GM15510 (cell line): ENCODE results near the gene ZC3H14.
A peak's percentile ranks its signal among the peaks of the same experiment; 100 is the strongest.

ENCODE experiments used
- POLR2A ChIP-seq: IDR thresholded peaks from 3 replicates; pipeline ENCODE4 v1.6.1; 2011; ENCODE audit warnings: borderline replicate concordance; ENCODE audit not compliant: insufficient read length; ENCODE audit errors: extremely low read depth

Gene ZC3H14

DNA sequence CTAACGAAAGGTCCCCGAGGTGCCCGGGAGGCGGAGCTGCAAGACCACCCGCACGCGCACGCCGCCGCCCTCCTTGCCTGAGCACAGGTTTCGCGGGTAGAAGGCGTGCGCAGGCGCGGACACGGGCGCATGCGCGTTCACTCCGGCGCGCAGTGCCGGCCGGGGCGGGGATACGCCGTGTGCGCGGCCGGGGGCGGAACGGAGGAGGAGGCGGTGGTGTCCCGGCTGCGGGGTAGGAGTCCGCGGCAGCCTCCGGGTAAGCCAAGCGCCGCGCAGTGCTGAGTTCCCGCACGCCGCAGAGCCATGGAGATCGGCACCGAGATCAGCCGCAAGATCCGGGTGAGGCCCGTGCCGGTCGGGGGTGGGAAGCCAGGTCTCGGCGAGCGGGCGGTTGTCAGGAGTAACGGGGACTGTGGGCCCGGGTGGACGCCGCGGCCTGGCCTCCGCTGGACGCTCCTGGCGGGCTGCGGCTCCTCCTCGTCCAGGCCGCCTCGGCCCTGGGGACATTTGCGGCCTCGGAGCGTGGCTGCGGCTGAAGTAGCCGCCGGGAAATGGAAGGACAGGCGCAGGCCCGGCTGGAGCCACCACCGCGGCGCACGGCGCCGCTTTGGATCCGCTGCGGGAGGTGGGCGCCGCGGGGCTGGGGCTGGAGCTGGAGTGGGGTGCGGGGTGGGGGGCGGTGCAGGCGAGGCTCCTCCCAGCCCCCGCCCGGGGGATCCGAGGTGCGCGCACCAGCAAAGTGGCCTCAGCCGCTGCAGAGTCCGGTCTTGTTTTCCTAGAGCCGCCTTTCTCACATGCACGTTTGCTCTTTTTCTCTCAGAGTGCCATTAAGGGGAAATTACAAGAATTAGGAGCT lies at the start of gene ZC3H14:
Gene ZC3H14, plus strand, starts transcription at position 207 of the 856 bp plus-strand sequence. Its CDS starts 97 bp downstream, at position 304.
- peak; percentile 81 for TF ChIP-seq POLR2A

DNA sequence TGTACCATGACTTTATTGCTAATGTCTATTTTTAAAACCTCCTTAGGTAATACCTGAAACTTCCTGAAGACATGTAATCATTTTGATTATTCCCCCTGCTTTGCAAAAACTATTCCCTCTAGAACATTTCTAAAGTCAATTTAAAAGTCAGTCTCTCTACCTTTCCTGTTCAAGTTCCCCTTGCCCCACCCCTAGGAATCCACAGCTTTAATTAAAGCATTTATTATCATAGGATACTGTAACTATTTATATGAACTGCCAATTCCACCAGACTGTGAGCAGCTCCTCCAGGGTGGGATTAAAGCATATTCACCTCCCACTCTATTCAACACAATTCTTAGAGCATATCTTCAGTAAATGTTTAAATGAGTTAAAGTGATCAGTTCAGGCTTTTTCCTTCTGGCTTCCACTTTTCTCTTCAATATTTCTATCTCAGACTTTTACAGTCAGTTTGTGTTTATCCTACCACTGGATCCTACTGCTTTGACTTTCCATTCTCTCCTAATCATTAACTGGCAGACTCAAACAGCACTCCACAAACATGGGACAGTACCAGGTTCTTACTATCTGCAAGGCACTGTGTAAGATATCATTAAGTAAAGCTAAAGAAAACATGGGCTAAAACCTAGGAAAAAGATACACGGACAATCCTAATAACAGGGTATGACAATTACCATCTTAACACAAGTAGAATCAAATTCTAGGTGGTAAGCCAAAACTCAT lies 47.2 kb upstream of the ZC3H14 start:
- no peak for TF ChIP-seq POLR2A

DNA sequence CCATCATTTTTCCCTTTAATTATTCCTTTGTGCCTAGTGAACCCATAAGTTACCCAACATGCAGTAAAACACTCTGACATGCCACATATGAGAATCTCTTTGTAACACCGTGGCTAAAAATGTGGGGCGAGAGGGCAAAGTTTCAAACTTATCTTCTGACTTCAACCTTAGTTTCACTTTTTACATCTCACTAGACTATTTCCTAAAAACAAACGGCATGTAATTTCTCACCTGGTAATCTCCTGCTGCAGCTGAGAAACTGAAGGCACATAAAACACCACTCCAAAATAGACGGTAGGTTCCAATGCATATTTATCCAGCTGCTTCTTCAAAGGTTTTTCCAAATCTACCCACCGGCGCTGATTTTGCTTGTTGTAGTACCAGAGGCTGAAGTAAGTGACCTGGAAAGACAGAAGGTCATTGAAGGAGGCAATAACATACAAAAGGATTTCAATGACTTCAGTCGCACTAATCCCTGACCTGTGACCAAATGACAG lies 45.9 kb upstream of the ZC3H14 start:
- no peak for TF ChIP-seq POLR2A

DNA sequence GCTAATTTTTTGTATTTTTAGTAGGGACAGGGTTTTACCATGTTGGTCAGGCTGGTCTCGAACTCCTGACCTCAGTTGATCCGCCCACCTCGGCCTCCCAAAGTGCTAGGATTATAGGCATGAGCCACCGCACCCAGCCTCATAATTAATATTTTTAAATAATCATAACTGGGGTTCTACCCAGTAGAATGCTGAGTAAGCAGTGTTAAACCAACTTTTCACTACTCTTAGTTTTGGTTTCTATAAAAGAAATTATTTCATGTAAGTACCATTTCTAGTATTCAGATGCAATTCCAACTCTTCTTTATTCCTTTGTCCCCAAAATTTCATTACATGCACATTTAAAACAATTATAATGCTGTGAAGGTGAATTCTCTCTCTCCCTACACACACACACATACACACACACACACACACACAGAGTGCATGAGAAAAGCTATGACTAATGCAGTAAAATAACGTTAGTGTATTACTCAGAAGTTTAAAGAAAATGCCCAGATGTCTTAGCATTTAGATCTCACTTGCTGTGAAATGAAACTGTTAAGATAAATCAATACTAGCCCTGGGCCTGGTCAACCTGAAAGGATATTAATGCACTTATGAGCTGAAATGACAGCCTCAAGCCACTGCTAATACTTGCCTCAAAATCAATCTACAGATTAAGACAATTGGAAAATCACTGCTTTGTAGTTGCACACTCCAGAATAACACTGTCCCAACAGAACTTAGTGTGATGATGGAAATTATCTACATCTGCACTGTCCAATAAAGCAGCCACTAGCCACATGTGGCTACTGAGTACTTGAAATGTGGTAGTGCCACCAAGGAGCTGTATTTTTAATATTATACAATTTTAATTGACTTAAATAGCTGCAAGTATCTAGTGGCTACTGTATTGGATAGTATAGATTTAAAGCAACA lies 44.0 kb upstream of the ZC3H14 start:
- no peak for TF ChIP-seq POLR2A

GRCh38 chr14:88519907-88520306 lies 42.9 kb upstream of the ZC3H14 start:
- no peak for TF ChIP-seq POLR2A

GRCh38 chr14:88521818-88522217 lies 41.0 kb upstream of the ZC3H14 start:
- no peak for TF ChIP-seq POLR2A

GRCh38 chr14:88522393-88522792 lies 40.4 kb upstream of the ZC3H14 start:
- no peak for TF ChIP-seq POLR2A

- TF ChIP-seq POLR2A, result no peak
Measured at GRCh38 chr14:88533064-88533602, 29.7 kb upstream of the ZC3H14 start.

GRCh38 chr14:88535149-88535548 lies 27.7 kb upstream of the ZC3H14 start:
- no peak for TF ChIP-seq POLR2A

GRCh38 chr14:88535813-88536212 lies 27.0 kb upstream of the ZC3H14 start:
- TF ChIP-seq POLR2A, result no peak

GRCh38 chr14:88541324-88541723 lies 21.5 kb upstream of the ZC3H14 start:
- no peak for TF ChIP-seq POLR2A

DNA sequence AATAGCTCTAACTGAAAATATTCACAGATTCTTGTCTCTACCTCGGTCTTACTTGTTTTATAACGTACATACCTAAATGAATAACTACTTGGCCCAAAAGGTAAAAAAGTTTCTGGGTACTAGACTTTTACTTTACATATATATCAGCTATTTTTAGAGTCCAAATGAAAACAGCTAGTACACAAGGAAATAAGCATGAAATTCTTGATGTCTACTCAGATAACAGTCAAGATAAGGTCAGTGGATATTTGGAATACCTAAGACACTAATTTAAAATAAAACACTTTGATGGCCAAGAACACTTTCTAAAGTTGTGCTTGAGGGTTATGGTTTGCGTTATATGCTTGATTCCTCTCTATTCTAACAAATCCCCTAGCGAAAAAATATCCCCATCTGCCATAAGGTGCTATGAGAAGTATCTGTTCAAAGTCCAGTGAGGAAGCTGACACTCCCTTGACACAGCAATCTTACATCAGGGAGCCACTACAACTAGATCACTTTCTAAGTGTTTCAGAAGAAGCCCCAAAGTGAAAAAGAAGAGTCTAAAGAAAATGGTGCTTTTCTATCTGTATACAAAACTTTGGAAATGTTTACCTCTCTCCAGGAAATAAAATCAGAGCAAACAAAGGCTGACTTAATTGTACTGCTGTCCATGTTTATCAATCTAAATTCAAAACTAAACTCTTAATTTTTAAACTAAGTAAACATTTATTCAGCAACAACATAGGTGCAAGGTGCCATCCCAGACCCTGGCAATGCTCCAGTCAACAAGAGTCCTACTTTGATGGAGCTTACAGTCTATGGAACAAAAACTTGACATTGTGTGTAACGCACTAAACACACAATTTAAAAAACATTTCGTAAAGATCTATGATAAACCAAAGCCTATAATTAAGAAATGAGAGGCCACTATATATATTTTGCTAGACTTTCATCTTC lies 19.7 kb upstream of the ZC3H14 start:
- no peak for TF ChIP-seq POLR2A

GRCh38 chr14:88545256-88545655 lies 17.6 kb upstream of the ZC3H14 start:
- no peak for TF ChIP-seq POLR2A
